GM19467 (cell line): Measurements from ENCODE around the gene VMP1.
"Not testable (repeated sequence)": the region's sequence is repeated elsewhere in the genome, so short reads cannot be mapped to it uniquely, and the experiment has no call there.

Experiments used
- ATAC-seq: cut with Tn5 transposase; IDR thresholded peaks from one replicate; pipeline ENCODE4 v1.9.1; 2021; ENCODE audit warnings: mild to moderate bottlenecking, moderate library complexity; ENCODE audit not compliant: unreplicated experiment

Gene VMP1

DNA sequence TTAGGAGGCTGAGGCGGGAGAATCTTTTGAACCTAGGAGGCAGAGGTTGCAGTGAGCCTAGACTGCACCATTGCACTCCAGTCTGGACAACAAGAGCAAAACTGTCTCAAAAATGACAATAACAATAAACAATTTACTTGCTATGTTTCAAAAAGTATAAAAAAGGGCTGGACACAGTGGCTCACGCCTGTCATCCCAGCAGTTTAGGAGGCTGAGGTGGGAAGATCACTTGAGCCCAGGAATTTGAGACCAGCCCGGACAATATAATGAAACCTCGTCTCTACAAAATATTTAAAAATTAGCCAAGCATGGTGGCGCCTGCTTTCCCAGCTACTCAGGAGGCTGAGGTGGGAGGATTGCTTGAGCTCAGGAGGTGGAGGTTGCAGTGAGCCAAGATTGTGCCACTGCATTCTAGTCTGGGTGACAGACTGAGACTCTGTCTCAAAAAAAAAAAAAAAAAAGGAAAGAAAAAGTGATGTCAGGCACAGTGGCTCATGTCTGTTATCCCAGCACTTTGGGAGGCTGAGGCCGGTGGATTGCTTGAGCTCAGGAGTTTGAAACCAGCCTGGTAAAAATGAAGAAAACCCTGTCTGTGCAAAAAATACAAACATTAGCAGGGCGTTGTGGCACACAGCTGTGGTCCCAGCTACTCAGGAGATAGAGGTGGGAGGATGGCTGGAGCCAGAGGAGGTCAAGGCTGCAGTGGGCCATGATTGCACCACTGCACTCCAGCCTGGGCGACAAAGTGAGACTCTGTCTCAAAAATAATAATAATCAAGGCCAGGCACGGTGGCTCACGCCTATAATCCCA is 146.7 kb downstream of the VMP1 start:
- ATAC-seq: not testable (repeated sequence)

DNA sequence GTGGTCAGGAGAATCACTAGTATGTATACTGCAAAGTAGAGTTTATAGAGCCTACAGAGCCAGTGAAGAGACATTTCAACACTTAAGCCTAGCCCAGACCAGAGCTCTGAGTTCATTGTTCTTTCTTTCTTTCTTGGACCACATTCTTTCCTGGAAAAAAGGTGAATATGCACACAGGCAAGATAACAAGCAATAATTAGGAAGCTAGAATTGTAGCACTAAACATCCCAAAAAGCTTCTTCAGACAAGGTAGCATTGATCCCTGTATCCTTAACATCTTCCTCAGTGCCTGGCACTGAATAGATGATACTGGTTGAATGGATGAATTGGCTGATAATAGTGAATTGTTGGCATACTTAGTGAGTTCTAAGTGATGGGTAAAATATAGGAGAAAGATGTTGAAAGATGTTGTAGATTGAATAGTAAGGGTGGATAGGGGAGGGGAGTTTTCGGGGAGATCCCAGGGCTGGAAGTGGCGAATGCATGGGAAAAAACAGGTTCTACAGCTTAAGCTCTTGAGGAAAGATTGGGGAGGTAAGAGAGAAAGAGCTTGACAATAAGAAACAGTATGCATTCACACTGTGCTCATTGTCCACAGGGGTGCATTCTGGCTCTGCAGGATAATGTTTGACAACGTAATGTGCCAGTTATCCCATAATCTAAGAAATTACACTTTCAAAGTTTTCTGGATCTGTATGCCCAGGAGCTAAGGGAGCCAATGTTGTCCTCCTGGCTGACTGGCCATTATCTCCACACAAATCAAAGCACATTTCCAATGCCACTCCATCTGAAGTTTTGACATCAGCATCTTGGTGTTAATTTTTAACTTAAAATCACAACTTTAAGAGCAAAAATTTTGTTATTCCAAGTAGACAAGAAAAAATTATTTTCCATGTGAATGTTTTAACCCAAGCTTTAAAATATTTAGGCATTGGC is 149.7 kb downstream of the VMP1 start:
- ATAC-seq: no peak

DNA sequence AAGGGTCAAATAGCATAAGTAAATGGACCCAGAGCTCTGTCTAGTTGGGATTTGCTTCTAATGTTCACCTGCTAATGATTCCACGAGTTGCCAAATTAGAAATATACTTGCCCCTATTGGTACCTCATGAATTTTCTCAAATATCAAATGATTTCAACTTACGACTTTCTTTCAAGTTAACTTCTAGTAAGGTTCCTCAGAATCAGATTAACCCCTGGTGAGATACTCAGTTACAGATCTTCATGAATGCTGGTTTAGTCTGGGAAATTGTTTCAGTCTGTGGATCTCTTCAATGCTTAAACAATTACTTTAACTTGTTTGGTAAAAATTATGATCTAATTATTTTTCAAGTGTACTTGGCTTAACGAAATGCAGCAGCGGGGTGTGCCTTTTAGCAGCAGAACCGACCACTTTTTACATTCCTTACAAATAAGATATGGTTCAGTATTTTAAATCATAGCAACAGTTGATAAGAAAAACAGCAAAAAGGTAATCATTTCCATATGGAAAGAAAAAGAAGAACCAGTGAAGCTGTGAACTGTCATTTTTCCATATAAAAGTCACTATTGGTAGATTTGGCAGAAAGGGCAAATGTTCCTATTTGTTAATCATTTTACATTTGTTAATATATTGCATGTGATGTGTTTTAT is 150.8 kb downstream of the VMP1 start:
- ATAC-seq: no peak

DNA sequence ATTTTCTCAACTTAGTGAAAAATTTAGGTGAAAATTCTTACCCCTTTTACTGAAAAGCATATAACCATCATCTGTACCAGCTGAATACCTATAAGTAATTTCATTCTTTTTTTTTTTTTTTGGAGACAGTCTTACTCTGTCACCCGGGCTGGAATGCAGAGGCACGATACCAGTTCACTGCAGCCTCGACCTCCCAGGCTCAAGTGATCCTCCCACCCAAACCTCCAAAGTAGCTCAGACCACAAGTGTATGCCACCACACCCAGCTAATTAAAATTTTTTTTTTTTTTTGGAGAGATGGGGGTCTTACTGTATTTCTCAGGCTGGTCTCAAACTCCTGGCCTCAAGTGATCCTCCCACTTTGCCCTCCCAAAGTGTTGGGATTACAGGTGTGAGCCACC is 151.5 kb downstream of the VMP1 start:
- ATAC-seq: no peak

DNA sequence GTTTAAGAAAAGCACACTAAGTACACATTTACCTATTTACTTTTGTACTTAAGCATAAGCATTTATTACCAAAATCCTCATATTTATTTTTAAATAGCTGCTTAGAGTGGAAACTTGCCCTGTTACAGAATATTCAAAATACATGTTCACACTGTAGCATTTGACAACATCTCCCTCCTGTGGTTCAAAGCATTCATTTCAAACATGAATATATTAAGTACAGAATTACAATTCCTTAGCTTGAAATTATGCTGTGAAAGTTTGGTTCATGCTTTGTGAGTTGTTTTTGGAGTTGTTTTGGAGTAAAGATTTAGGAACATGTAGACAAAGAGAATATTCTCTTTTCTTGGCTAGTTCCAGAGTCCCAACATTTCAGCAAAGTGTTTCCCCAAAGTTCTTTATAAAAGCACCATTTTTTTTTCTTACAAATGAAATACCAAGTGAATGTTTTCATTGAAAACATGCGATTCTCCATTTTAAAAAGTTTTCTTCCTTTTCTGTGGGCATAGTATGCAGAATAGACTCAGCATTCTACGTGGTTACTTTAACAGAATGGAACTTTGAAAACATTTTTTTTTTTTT is 152.1 kb downstream of the VMP1 start:
- ATAC-seq: no peak

DNA sequence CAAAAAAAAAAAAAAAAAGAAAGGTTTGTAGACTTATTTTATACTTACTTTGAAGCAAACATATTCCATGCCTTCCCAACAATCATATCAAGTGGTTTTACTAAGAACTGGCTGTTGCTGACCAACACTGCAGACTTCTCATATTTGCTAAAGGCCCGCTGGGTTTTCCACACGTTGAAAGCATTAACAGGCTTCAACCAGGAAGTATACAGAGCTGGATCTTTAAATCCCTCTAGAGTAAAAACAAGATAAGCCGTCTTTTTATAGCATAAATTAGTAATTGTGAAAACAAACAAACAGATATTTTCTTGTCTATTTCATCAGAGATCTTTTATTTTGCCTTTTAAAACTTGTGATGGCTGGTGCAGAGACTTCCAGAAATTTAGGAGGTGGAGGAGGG is 156.2 kb downstream of the VMP1 start:
- no peak for ATAC-seq

DNA sequence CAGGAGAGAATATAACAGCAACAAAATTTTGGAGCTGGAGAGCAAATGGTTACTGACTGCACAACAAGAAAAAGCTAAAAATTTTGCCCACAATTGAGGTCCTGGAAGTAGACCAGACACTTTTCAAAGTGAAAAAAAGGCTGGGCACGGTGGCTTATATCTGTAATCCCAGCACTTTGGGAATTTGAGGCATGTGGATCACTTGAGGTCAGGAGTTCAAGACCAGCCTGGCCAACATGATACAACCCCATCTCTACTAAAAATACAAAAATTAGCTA is 162.4 kb downstream of the VMP1 start:
- no peak for ATAC-seq

DNA sequence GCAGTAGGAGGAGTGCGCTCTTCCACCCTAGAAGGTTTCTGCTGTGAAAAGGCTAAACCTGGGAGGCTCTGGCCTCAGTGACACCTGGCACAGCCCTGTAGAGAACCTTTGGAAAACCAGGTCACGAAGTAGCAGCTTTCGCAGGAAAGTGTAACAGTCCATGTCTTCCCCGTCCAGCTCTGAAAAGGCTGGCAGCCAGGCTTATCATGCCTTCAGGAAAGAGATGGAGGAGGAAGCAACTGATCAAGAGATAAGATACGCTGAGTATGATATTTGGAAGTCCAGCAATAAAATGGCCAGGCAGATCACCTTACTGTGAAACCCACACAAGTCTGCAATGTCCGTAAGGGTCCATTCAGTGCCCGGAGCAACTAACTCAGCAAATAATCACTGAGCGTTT is 163.0 kb downstream of the VMP1 start:
- no peak for ATAC-seq

DNA sequence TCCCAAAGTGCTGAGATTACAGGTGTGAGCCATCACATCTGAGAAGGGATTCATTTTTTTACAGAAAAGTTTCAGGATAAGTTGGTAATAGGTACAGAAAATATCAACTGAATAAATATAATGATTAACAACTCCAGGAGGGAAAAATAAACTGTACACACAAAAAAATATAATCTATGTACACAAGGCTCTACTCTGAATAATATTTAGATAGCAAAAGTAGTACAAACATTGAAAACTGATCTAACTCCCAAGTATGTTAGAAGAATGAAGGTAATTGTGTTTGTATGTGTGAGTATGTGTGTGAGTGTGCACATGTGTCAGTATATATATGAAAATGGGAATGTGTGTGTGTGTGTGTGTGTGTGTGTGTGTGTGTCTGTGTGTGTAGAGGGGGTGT is 164.9 kb downstream of the VMP1 start:
- ATAC-seq: no peak

DNA sequence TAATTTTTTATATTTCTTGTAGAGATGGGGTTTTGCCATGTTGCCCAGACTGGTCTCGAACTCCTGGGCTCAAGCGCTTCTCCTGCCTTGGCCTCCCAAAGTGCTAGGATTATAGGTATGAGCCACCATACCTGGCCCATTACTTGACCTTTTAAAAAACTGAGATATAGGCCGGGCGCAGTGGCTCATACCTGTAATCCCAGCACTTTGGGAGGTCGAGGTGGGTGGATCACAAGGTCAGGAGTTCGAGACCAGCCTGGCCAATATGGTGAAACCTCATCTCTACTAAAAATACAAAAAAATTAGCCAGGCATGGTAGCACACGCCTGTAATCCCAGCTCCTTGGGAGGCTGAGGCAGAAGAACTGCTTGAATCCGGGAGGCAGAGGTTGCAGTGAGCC is 166.0 kb downstream of the VMP1 start:
- not testable (repeated sequence) for ATAC-seq

DNA sequence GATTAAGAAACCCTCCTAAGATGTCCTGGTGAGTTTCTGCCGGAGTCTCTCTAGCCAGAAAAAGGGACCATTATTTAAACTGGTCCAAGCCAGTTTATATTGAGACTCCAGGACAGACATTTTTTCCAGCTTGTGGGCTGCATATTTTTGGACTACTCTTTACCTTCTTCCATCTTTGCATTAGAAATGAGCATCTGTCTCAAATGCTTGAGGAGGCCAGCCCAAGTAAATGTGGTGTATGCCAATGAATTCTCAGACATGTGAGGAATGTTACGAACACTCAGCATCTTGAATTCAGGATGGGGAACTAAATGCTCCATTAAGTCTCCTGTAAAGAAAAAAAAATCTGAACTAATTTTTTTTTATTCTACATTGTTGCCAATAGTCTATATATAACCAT is 166.9 kb downstream of the VMP1 start:
- no peak for ATAC-seq

DNA sequence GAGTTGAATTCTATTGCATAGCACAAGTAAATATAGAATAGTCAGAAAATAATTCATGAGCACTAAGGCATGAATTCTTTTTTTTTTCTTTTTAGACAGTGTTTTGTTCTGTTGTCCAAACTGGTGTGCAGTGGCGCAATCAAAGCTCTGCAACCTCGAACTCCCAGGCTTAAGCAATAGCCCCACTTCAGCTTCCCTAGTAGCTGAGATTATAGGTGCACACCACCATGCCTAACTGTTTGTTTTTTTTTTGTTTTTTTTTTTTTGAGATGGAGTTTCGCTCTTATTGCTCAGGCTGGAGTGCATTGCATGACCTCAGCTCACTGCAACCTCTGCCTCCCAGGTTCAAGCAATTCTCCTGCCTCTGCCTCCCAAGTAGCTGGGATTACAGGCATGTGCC is 168.7 kb downstream of the VMP1 start:
- no peak for ATAC-seq

DNA sequence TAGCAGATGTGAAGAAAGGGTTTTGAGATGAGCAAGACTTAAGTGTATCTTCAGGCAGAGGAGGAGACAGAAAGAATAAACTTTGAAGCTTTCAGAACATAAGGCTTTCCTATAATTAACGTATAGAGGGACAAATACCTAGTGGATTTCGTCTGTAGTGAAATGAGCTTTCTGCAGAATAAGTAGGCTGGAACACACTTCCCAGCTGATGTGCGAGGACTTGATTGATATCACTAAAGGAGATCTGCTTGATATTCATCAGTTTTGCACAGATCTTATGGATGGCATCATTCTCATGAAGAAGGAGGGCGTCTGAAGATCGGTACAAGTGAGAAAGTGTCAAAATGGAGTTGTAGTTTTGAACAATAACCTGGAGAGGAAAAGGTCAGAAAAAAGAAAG is 170.5 kb downstream of the VMP1 start:
- ATAC-seq: no peak

DNA sequence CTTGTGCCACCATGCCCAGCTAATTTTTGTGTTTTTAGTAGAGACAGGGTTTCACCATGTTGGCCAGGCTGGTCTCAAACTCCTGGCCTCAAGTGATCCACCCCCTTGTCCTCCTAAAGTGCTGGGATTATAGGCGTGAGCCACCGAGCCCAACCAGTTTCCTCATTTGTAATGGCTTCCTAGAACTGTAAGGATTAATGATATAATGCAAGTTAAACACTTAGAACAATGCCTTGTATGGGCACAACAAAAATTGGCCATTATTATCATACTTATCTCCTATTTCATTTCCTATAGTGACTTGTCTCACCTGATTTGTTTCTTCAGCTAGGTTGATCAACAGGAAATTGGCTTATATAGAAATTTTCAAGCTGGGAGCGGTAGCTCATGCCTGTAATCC is 171.2 kb downstream of the VMP1 start:
- no peak for ATAC-seq

DNA sequence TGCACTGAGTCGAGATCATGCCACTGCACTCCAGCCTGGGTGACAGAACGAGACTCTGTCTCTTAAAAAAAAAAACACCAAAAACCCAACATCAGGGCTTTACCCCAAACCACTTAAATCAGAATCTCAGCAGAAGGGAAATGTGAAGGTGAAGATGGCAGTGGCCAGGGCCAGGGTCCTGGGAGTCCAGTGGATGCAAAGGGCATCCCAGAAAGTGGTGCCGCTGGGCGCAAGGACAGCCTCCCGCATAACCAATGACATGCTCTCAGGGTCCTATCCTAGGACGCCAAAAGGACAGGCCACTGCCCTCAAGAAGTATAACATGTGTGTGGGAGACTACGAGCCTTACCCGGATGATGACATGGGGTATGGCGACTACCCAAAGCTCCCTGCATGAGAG is 177.4 kb downstream of the VMP1 start:
- no peak for ATAC-seq

DNA sequence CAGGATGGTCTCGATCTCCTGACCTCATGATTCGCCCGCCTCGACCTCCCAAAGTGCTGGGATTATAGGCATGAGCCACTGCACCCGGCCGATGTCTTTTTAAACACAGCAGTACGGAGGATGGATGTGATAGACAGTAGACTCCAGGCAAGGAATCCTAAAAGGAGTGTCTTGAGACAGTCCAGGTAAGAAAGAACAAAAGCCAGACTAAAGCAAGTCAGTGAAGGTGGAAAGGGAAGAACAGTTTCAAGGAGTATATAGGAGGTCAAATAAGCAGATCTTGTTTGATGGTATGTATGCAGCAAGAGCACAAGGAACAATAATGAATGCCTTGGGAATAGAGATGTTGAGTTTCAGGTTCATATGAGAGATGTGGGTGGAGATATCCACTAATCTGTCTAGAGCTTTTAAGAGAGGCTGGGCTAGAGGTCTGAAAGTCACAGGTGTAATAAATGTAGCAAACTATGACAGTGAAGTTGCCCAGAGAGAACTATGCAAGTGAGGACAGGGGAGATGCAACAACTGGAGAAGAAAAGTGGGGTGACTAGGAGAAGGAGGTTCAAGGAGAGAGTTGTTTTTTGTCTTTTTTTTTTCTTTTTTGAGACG is 180.8 kb downstream of the VMP1 start:
- ATAC-seq: no peak

DNA sequence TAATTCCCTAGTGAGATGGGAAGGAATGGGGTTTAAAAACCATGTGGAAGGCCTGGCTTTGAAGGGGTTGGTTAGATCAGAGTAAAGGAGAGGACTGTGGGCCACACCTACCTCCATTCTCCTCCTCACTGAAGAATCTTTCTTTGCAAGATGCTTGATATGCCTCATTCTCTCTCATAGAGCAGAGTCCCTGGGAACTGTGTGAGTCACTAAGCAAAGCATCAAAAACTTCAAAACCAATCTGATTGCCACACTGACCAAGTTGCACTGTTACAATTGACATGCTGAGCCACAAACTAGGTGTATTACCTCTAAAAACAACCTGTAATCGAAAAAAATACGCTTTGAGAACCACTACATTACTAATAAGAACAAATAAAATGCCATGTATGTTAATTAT is 183.3 kb downstream of the VMP1 start:
- no peak for ATAC-seq
